GM12874 (cell line): ENCODE data around the gene HERC3.

Experiments
- CTCF ChIP-seq: IDR thresholded peaks from 2 replicates; pipeline ENCODE4 v1.5.1; 2011; ENCODE audit warnings: low read depth, mild to moderate bottlenecking, control low read depth, low read length, moderate library complexity; ENCODE audit not compliant: insufficient read depth

Gene HERC3

GRCh38 chr4:88696630-88697029, 104.3 kb downstream of the HERC3 start:
- no peak for TF ChIP-seq CTCF

GRCh38 chr4:88697141-88697540, 104.9 kb downstream of the HERC3 start:
- TF ChIP-seq CTCF, result no peak

- TF ChIP-seq CTCF, result no peak
Observed at GRCh38 chr4:88697588-88698329, 105.5 kb downstream of the HERC3 start, which contains the start of gene NAP1L5. Gene NAP1L5 (minus strand): TSS chr4:88697829. CDS start chr4:88697754, 75 bp downstream.

- TF ChIP-seq CTCF, result no peak
Observed at GRCh38 chr4:88698519-88698918, 106.2 kb downstream of the HERC3 start.

- no peak for TF ChIP-seq CTCF
Observed at GRCh38 chr4:88702782-88703181, 110.5 kb downstream of the HERC3 start.

- TF ChIP-seq CTCF, result no peak
Observed at GRCh38 chr4:88705223-88705622, 112.9 kb downstream of the HERC3 start.

GRCh38 chr4:88705805-88706492, 113.7 kb downstream of the HERC3 start:
- TF ChIP-seq CTCF, result no peak
